ENCODE measurements around the gene SOX8. TPM values are rescaled to one million over a fixed set of nuclear protein-coding genes. Genes with fewer than 3 reads are reported as not detected.

Gene SOX8
- polyA plus RNA-seq, 1 donor from 2014 or later, result 3.9 TPM

- Histone ChIP-seq H3K4me3 (ENCODE audit: low read length) (no peak overlapping the region), H3K4me2 (ENCODE audit: low read length) (no peak overlapping the region), H3K79me2 (replicated peaks; ENCODE audit: insufficient read depth, low read length) (no peaks in the 10 kb centered on the region), H3K36me3 (ENCODE audit: insufficient read depth, low read length) (no peaks in the 10 kb centered on the region), H3K27me3 (ENCODE audit: insufficient read depth, low read depth, low read length) (no peaks in the 10 kb centered on the region), H2AFZ (ENCODE audit: low read depth, low read length) (no peak overlapping the region), H3K9me3 (ENCODE audit: low read length) (no peaks in the 10 kb centered on the region), H3F3A (ENCODE audit: insufficient read depth, low read length, poor library complexity, severe bottlenecking) (no peaks in the 10 kb centered on the region), H3K27ac (ENCODE audit: low read length) (no peak overlapping the region), H3K9me2 (ENCODE audit: insufficient read depth, low read length) (no peaks in the 10 kb centered on the region), H4K20me1 (ENCODE audit: insufficient read depth) (no peaks in the 10 kb centered on the region), H3K9ac (ENCODE audit: low read length) (no peak overlapping the region)
- no peak for TF ChIP-seq MXI1 (conservative IDR thresholded peaks at IDR 0.05; ENCODE audit: poor library complexity, severe bottlenecking)
- no peak for TF ChIP-seq TAF1 (IDR thresholded peaks at IDR 0.05; ENCODE audit: low read depth)
- TF ChIP-seq EP300 (conservative IDR thresholded peaks at IDR 0.05; ENCODE audit: poor library complexity, severe bottlenecking), result no peak
- TF ChIP-seq EZH2 (IDR thresholded peaks at IDR 0.05; ENCODE audit: borderline replicate concordance, insufficient read depth, low read length, poor library complexity, severe bottlenecking), result no peak
- no peak for TF ChIP-seq POLR2AphosphoS5 (IDR thresholded peaks at IDR 0.05)
- TF ChIP-seq, protein P1, sequence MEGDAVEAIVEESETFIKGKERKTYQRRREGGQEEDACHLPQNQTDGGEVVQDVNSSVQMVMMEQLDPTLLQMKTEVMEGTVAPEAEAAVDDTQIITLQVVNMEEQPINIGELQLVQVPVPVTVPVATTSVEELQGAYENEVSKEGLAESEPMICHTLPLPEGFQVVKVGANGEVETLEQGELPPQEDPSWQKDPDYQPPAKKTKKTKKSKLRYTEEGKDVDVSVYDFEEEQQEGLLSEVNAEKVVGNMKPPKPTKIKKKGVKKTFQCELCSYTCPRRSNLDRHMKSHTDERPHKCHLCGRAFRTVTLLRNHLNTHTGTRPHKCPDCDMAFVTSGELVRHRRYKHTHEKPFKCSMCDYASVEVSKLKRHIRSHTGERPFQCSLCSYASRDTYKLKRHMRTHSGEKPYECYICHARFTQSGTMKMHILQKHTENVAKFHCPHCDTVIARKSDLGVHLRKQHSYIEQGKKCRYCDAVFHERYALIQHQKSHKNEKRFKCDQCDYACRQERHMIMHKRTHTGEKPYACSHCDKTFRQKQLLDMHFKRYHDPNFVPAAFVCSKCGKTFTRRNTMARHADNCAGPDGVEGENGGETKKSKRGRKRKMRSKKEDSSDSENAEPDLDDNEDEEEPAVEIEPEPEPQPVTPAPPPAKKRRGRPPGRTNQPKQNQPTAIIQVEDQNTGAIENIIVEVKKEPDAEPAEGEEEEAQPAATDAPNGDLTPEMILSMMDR (IDR thresholded peaks at IDR 0.05; ENCODE audit: poor library complexity, severe bottlenecking), result no peak
- no peak for TF ChIP-seq SMC3 (conservative IDR thresholded peaks at IDR 0.05; ENCODE audit: poor library complexity)
- TF ChIP-seq, protein P2, sequence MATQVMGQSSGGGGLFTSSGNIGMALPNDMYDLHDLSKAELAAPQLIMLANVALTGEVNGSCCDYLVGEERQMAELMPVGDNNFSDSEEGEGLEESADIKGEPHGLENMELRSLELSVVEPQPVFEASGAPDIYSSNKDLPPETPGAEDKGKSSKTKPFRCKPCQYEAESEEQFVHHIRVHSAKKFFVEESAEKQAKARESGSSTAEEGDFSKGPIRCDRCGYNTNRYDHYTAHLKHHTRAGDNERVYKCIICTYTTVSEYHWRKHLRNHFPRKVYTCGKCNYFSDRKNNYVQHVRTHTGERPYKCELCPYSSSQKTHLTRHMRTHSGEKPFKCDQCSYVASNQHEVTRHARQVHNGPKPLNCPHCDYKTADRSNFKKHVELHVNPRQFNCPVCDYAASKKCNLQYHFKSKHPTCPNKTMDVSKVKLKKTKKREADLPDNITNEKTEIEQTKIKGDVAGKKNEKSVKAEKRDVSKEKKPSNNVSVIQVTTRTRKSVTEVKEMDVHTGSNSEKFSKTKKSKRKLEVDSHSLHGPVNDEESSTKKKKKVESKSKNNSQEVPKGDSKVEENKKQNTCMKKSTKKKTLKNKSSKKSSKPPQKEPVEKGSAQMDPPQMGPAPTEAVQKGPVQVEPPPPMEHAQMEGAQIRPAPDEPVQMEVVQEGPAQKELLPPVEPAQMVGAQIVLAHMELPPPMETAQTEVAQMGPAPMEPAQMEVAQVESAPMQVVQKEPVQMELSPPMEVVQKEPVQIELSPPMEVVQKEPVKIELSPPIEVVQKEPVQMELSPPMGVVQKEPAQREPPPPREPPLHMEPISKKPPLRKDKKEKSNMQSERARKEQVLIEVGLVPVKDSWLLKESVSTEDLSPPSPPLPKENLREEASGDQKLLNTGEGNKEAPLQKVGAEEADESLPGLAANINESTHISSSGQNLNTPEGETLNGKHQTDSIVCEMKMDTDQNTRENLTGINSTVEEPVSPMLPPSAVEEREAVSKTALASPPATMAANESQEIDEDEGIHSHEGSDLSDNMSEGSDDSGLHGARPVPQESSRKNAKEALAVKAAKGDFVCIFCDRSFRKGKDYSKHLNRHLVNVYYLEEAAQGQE (IDR thresholded peaks at IDR 0.05; ENCODE audit: borderline replicate concordance), result no peak
Measured at GRCh38 chr16:959232-960040, 22.1 kb upstream of the SOX8 start.

GRCh38 chr16:962366-962765 lies 19.2 kb upstream of the SOX8 start:
- H2AFZ ChIP-seq (ENCODE audit: low read depth, low read length), result no peak overlapping the region
- H3K9me2 ChIP-seq (ENCODE audit: insufficient read depth, low read length), result no peaks in the 10 kb centered on the region
- H3K79me2 ChIP-seq (replicated peaks; ENCODE audit: insufficient read depth, low read length), result no peaks in the 10 kb centered on the region
- no peak overlapping the region for H3K4me2 ChIP-seq (ENCODE audit: low read length)
- H3K27ac ChIP-seq (ENCODE audit: low read length), result no peak overlapping the region
- H4K20me1 ChIP-seq (ENCODE audit: insufficient read depth), result no peaks in the 10 kb centered on the region
- TF ChIP-seq RAD21 (conservative IDR thresholded peaks at IDR 0.05) (no peak), POLR2AphosphoS5 (IDR thresholded peaks at IDR 0.05) (no peak)
- H3K36me3 ChIP-seq (ENCODE audit: insufficient read depth, low read length), result no peaks in the 10 kb centered on the region
- H3F3A ChIP-seq (ENCODE audit: insufficient read depth, low read length, poor library complexity, severe bottlenecking), result no peaks in the 10 kb centered on the region
- H3K9me3 ChIP-seq (ENCODE audit: low read length), result no peaks in the 10 kb centered on the region
- no peak overlapping the region for H3K9ac ChIP-seq (ENCODE audit: low read length)
- H3K4me3 ChIP-seq (ENCODE audit: low read length), result no peak overlapping the region
- H3K27me3 ChIP-seq (ENCODE audit: insufficient read depth, low read depth, low read length), result no peaks in the 10 kb centered on the region

Measured in neural cell (in vitro differentiated cells).